ENCODE measurements around the gene ZNF350. TPM values are rescaled to one million over a fixed set of nuclear protein-coding genes. Genes with fewer than 3 reads are reported as not detected.

Gene ZNF350
- total and polyA plus RNA-seq, 2 donors (not counting 1 experiment from before 2014, with no cell fraction given): 6.0 to 50.2 TPM

DNA sequence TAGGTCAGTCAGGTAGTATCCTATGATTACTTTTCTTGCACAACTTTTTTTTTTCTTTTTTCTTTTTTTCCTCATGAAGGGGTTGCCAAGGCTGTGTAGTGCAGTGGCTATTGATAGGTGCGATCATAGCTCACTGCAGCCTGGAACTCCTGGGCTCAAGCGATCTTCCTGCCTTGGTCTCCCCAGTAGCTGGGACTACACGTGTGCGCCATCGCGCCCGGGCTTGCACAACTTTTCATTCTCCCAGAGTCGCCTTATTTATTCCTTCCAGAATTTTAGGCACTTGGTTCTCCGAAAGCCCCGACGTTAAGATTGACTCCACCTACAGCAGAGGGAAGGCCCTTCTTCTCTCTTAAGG lies 60.2 kb downstream of the ZNF350 start:
- ChIA-PET POLR2A (no interaction called here), CTCF (no interaction called here)
- intact Hi-C loops (cut with micrococcal nuclease): loop anchor here (5.0 kb wide), 1 partner anchor 39 kb away; the partner anchor contains the start of gene ZNF577

GRCh38 chr19:51921949-51922348 lies 64.7 kb downstream of the ZNF350 start:
- POLR2A ChIA-PET: no interaction called here
- Mint-ChIP-seq H3K4me3 (no peak overlapping the region), H3K9me3 (ENCODE audit: insufficient read depth) (peaks cover 29% of the 10 kb centered on the region), H3K27me3 (no peaks in the 10 kb centered on the region), H3K4me1 (peaks cover 5% of the 10 kb centered on the region), H3K27ac (no peak overlapping the region)
- Histone ChIP-seq H4K20me1 (ENCODE audit: control insufficient read depth, insufficient read depth, low read length, poor library complexity, severe bottlenecking) (no peaks in the 10 kb centered on the region), H3K79me2 (ENCODE audit: control insufficient read depth, insufficient read depth, low read length) (no peaks in the 10 kb centered on the region), H3K4me1 (ENCODE audit: control insufficient read depth in 2 of 2, insufficient read depth in 2 of 2, low read length in 2 of 2) (peaks cover 4 to 5% of the 10 kb centered on the region in 2 donors), H2AFZ (ENCODE audit: insufficient read depth, low read depth, low read length, poor library complexity, severe bottlenecking) (no peak overlapping the region), H3K36me3 (replicated peaks in 1 of 2; ENCODE audit: control extremely low read depth in 1 of 2, control insufficient read depth in 1 of 2, extremely low read depth in 1 of 2, insufficient read depth in 2 of 2, low read length in 1 of 2) (no peaks in the 10 kb centered on the region), H3K4me2 (replicated peaks; ENCODE audit: low read depth, low read length, poor library complexity, severe bottlenecking) (no peak overlapping the region), H3K27me3 (replicated peaks in 1 of 4; ENCODE audit: control extremely low read depth in 1 of 4, control insufficient read depth in 3 of 4, insufficient read depth in 4 of 4, low read length in 3 of 4) (no peaks in the 10 kb centered on the region), H3K9me3 (ENCODE audit: control extremely low read depth in 1 of 3, control insufficient read depth in 2 of 3, insufficient read depth in 1 of 3, low read length in 2 of 3) (peaks cover 21 to 72% (median 58%) of the 10 kb centered on the region in 3 donors), H3K4me3 (ENCODE audit: control extremely low read depth in 1 of 5, extremely low read depth in 1 of 5, insufficient read depth in 1 of 5, low read depth in 2 of 5, low read length in 4 of 5) (no peak overlapping the region), H3K27ac (ENCODE audit: low read length in 2 of 2) (no peak overlapping the region), H3K9ac (ENCODE audit: low read length) (no peak overlapping the region)
- CTCF ChIA-PET: no interaction called here
- intact Hi-C loops (cut with micrococcal nuclease): no loop called here
- ATAC-seq (ENCODE audit: low read depth) (no peak), DNase-seq (peak; percentile 29)
- TF ChIP-seq EZH2 (IDR thresholded peaks at IDR 0.05; ENCODE audit: borderline replicate concordance, insufficient read depth, low read depth, low read length, poor library complexity, severe bottlenecking): no peak
- no peak for TF ChIP-seq CTCF (IDR thresholded peaks at IDR 0.05)
- WGBS (ENCODE audit: insufficient coverage): 97% methylated on average over 8 of the region's 8 CpGs

More for the DNA sequence above, 60.2 kb downstream of the ZNF350 start:
- Histone ChIP-seq H3K27ac (ENCODE audit: low read length in 2 of 2) (peak overlapping the region; percentile 72 to 76), H3K9ac (ENCODE audit: low read length) (peak overlapping the region; percentile 81), H3K79me2 (ENCODE audit: control insufficient read depth, insufficient read depth, low read length) (peaks cover 14% of the 10 kb centered on the region), H3K4me2 (replicated peaks; ENCODE audit: low read depth, low read length, poor library complexity, severe bottlenecking) (peak overlapping the region; percentile 86), H4K20me1 (ENCODE audit: control insufficient read depth, insufficient read depth, low read length, poor library complexity, severe bottlenecking) (no peaks in the 10 kb centered on the region), H3K4me3 (ENCODE audit: control extremely low read depth in 1 of 5, extremely low read depth in 1 of 5, insufficient read depth in 1 of 5, low read depth in 2 of 5, low read length in 4 of 5) (peak overlapping the region; percentile 78 to 93 (median 86)), H3K9me3 (ENCODE audit: control extremely low read depth in 1 of 3, control insufficient read depth in 2 of 3, insufficient read depth in 1 of 3, low read length in 2 of 3) (peaks cover 11 to 43% (median 29%) of the 10 kb centered on the region in 3 donors), H3K27me3 (replicated peaks in 1 of 4; ENCODE audit: control extremely low read depth in 1 of 4, control insufficient read depth in 3 of 4, insufficient read depth in 4 of 4, low read length in 3 of 4) (no peaks in the 10 kb centered on the region), H3K4me1 (ENCODE audit: control insufficient read depth in 2 of 2, insufficient read depth in 2 of 2, low read length in 2 of 2) (peaks cover 10 to 14% of the 10 kb centered on the region in 2 donors), H3K36me3 (replicated peaks in 1 of 2; ENCODE audit: control extremely low read depth in 1 of 2, control insufficient read depth in 1 of 2, extremely low read depth in 1 of 2, insufficient read depth in 2 of 2, low read length in 1 of 2) (peaks cover 0 to 9% of the 10 kb centered on the region in 2 experiments), H2AFZ (ENCODE audit: insufficient read depth, low read depth, low read length, poor library complexity, severe bottlenecking) (peak overlapping the region; percentile 97)
- DNase-seq (no peak), ATAC-seq (ENCODE audit: low read depth) (no peak)
- Mint-ChIP-seq H3K27ac (peak overlapping the region; percentile 84), H3K9me3 (ENCODE audit: insufficient read depth) (peaks cover 16% of the 10 kb centered on the region), H3K27me3 (no peaks in the 10 kb centered on the region), H3K4me1 (peaks cover 22% of the 10 kb centered on the region), H3K4me3 (peak overlapping the region; percentile 90)
- 34% methylated on average over 11 of the region's 11 CpGs for WGBS (ENCODE audit: insufficient coverage)
- TF ChIP-seq CTCF (IDR thresholded peaks at IDR 0.05): no peak
- no peak for TF ChIP-seq EZH2 (IDR thresholded peaks at IDR 0.05; ENCODE audit: borderline replicate concordance, insufficient read depth, low read depth, low read length, poor library complexity, severe bottlenecking)
